ENCODE data around the gene REV1.
"Not testable (repeated sequence)": the region's sequence is repeated elsewhere in the genome, so short reads cannot be mapped to it uniquely, and the experiment has no call there.

REV1 gene

DNA sequence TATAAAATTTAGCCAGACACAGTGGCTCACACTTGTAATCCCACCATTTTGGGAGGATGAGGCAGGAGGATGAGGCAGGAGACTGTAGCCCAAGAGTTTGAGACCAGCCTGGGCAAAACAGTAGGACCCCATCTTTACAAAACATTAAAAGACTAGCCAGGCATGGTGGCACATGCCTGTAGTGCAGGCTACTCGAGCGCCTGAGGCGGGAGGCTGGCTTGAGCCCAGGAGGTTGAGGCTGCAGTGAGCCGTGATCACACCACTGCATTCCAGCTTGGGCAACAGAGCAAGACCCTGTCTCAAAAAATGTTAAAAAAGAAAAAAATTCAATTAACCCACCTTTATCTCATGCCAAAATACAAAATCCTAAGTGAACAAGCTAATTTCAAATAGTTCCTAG, 4.0 kb downstream of the REV1 start:
- no peak for DNase-seq (ENCODE audit: low read depth)

DNA sequence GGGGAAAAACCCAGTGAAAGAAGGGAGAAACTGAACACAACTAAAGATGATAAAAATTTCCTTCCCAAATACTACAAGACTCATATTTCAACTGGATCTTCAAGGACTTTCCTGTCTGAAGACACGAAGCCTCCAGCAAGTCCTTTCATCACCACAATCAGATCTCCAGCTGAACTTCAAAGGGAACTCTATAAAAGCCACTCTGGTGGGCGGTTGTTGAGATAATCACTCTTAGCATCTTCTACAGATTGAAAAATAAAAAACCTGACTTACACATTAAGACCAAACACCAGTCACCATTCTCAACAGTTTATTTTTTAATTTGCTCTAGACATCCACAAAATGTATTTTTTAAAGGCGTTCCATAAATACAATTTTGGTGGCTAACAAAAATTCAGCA, 4.4 kb downstream of the REV1 start:
- DNase-seq (ENCODE audit: low read depth): no peak

DNA sequence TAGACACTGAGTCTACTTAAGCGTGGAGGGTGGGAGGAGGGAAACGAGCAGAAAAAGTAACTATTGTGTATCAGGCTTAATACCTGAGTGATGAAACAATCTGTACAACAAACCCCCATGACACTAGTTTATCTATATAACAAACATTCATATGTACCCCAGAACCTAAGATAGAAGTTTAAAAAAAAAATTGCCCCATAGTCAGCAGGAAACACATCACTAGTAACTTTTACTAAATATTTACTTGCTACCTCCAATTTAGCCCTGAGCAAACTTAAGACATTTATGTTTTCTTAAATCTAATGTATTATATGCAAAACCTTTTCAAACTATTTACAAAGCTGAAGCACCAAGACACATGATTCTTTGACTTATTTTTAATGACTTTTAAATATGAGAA, 5.6 kb downstream of the REV1 start:
- DNase-seq (ENCODE audit: low read depth): no peak

- no peak for DNase-seq (ENCODE audit: low read depth)
These were observed 7.9 kb downstream of the REV1 start for GRCh38 chr2:99481941-99482340.

- DNase-seq (ENCODE audit: low read depth): no peak
These were observed 8.3 kb downstream of the REV1 start for GRCh38 chr2:99481527-99481926.

DNA sequence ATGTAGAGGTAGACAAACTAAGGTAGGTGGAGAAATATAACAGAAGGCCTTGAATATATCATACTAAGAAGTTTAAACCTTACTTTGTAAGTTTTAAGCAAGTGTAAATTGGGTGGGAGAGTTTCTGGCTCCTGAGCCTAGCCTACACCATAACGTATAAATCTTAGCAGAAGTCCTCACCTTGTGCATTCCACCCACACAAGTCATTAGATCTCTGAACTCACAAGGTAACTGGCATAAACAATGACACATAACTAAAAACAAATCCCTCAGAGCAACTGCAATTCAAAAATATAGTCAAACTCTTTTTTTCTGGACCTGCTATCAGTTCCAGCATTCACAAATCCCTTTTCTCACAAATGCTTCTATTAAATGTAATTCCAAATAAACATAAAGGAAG, 9.4 kb downstream of the REV1 start:
- DNase-seq (ENCODE audit: low read depth): no peak

DNA sequence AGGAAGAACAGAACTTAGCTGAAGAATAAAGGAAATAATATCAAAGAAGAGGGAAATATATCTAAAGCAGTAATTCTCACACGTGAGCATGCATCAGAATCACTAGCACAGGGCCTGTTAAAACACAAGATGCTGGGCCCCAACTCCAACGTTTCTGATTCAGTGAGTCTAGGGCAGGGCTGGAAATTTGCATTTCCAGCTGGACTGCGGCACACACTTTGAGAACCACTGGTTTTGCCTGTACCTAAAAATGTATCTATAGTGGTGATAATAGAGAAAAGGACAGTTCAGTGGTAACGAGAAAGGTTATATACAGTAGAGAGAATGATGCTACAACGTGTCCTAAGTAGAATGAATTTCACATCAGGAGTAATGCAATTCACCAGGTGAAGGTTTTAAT, 11.2 kb downstream of the REV1 start:
- no peak for DNase-seq (ENCODE audit: low read depth)

DNA sequence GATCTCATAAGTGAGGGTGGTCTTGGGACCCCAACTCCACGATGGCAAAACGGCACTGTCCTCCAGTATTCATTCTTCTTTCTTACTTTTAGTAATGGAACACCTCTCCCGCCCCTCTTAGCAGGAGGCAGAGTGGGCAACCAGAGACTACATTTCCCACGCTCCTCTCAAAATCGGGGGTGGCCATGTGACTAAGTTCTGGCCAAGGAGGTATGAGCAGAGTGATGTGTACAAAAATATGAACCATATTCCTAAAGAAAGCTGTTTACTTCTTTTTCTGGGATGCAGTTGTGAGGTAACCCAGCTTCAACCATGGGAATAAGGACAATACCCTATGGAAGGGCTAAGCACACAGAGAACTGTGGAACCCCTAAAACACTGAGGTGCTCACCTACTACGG, 12.8 kb downstream of the REV1 start:
- no peak for DNase-seq (ENCODE audit: low read depth)

DNA sequence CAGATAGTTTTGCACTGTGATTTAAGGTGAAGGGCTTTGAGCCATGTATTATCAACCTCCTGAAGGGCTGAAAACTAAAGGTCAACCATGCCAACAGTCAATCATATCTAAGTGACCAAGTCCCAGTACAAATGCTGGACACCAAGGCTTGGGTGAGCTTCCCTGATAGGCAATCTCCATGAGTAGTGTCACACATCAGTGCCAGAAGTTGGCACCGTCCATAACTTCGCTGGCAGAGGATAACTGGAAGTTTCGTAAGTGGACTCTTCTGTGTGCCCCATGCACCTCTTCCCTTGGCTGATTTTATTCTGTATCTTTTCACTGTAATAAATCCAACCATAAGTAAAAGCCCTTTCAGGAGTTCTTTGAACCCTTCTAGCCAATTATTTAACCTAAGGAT, 13.2 kb downstream of the REV1 start:
- no peak for DNase-seq (ENCODE audit: low read depth)

DNA sequence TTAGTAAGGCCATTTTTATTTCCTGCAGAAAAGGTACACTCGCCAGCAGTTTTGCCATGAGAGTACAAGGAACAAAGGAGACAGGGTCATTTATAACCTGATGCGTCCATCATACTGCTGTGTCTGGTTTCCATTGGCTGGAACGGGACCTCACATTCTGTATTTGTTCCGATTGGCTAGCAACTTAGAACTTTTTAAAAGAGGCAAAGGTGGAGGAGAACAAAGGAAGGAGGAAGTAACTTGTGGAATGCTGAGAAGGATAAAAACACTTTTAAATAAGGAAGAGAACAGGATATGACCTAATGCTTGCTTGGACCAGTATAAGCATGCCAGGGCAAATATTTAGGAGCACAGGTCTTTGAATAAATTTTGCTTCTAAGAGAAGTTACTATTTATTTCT, 14.7 kb downstream of the REV1 start:
- DNase-seq (ENCODE audit: low read depth): not testable (repeated sequence)

- no peak for DNase-seq (ENCODE audit: low read depth)
These were observed 16.2 kb downstream of the REV1 start for GRCh38 chr2:99473518-99474083.

GRCh38 chr2:99472600-99472960, 17.2 kb downstream of the REV1 start:
- no peak for DNase-seq (ENCODE audit: low read depth)

DNA sequence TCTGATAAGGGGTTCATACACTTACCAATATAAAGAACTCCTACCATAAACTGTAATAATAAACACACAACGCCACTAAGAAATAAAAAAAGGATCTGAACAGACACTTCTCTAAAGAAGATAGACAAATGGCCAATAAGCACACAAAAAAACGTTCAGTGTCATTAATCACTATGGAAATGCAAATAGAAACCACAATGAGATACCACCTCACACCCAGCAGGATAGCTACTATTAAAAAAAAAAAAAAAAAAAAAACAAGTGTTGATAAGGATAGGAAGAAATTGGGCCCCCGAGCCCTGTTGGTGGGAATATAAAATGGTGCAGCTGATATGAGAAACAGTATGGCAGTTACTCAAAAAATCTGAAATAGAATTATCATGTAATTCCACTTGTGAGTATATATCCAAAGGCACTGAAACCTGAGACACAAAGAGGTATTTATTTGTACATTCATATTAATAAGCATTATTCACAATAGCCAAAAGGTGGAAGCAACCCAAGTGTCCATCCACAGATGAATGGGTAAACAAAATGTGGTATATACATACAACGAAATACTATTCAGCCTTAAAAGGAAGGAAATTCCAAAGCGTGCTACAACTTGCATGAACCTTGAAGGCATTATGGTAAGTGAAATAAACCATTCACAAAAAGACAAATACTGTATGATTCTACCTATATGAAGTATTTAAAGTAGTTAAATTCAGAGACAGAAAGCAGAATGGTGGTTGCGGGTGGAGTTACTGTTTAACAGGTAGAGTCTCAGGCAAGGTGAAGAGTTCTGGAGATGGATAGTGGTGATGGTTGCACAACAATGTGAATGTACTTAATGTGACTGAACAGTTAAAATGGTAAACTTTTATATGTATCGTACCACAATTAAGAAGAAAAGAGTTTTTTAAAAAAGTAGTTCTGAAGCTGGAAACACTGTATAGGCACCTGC, 17.9 kb downstream of the REV1 start:
- DNase-seq (ENCODE audit: low read depth): no peak

DNA sequence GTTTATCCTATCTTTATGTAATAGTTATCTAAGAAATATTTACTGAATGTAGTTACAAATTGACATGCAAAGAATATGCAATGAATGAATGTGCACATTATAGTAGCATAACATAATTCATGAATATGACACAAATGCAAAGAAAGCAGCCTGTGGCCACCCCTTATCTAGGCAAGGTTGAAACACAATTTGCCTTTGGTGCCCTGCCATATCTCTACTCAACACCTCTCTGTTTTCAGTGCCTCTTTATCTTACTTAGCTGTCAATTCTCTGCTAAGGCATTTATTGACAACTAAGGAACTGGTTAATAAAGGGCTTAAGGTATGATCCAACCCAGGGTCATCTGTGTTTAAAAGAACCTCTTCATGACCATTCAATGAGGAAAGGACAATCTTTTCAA, 18.9 kb downstream of the REV1 start:
- no peak for DNase-seq (ENCODE audit: low read depth)

DNA sequence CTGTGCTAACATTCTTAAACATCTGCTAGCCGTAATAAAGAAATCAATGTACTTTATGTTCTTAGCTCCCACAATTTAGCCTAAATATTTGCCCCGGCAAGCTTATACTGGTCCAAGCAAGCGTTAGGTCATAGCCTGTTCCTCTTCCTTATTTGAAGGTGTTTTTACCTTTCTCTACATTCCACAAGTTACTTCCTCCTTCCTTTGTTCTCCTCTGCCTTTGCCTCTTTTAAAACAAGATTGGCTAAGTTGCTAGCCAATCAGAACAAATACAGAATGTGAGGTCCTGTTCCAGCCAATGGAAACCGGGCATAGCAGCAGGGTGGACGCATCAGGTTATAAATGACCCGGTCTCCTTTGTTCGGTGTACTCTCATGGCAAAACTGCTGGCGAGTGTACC, 19.4 kb downstream of the REV1 start:
- not testable (repeated sequence) for DNase-seq (ENCODE audit: low read depth)

- DNase-seq (ENCODE audit: low read depth): no peak
These were observed 20.4 kb downstream of the REV1 start for GRCh38 chr2:99469394-99469793.

GRCh38 chr2:99468155-99468554, 21.7 kb downstream of the REV1 start:
- no peak for DNase-seq (ENCODE audit: low read depth)

- DNase-seq (ENCODE audit: low read depth): no peak
These were observed 22.4 kb downstream of the REV1 start for GRCh38 chr2:99467390-99467789.

- DNase-seq (ENCODE audit: low read depth): no peak
These were observed 27.9 kb downstream of the REV1 start for GRCh38 chr2:99461828-99462483.

GRCh38 chr2:99458529-99458928, 31.3 kb downstream of the REV1 start:
- no peak for DNase-seq (ENCODE audit: low read depth)

GRCh38 chr2:99451686-99452085, 38.1 kb downstream of the REV1 start:
- DNase-seq (ENCODE audit: low read depth): no peak

GRCh38 chr2:99451280-99451679, 38.5 kb downstream of the REV1 start:
- no peak for DNase-seq (ENCODE audit: low read depth)

- DNase-seq (ENCODE audit: low read depth): no peak
These were observed 39.6 kb downstream of the REV1 start for GRCh38 chr2:99450199-99450598.

All from GM04504 (cell line).